ENCODE measurements around the gene SPARC.
"Not testable (repeated sequence)": the region's sequence is repeated elsewhere in the genome, so short reads cannot be mapped to it uniquely, and the experiment has no call there.

SPARC gene

GRCh38 chr5:151700296-151700695, 13.6 kb upstream of the SPARC start:
- no peak for DNase-seq

DNA sequence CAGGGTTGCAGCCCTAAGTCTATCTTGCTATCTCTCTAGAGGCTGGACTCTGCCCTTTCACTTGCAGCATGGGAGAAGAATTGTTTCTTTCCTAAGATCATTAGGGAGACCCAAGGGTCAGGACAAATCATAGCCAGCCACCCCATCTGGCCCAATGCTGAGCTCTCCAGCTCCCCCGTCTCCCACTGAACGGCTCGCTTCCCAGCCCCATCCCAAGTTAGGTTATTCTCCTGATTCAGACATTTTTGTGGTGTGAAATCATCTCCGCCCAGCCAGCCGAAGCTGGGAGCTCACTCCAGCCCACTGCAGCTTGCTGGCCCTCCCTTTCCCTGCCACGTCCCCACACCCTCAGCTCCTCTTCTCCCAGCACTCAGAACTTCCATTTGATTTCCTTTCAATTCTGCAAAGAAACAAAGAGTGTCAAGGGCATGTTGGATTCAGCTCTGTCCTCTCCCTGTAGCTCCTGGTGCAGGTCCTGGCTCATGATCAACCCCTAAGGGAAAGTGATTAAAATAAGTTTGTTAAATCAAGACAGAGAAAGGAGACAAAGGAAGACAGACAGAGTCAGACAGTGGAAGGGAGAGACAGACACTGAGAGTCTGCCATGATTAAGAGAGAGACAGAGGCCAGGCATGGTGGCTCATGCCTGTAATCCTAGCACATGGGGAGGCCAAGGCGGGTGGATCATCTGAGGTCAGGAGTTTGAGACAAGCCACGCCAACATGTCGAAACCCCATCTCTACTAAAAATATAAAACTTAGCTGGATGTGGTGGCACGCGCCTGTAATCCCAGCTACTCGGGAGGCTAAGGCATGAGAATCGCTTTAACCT, 12.6 kb upstream of the SPARC start:
- DNase-seq = no peak

DNA sequence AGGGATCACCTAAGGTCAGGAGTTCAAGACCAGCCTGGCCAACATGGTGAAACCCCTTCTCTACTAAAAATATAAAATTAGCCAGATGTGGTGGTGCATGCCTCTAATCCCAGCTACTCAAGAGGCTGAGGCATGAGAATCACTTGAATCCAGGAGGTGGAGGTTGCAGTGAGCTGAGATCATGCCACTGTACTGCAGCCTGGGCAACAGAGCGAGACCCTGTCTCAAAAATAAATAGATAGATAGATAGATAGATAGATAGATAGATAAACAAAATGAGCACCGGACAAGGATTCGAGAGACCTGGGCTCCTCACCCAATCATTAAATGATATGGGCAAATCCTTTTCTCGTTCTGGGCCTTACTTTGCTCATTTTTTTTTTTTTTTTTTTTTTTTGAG, 11.4 kb upstream of the SPARC start:
- not testable (repeated sequence) for DNase-seq

GRCh38 chr5:151697452-151697851, 10.7 kb upstream of the SPARC start:
- no peak for DNase-seq

GRCh38 chr5:151696470-151697061, 9.9 kb upstream of the SPARC start:
- DNase-seq = no peak

DNA sequence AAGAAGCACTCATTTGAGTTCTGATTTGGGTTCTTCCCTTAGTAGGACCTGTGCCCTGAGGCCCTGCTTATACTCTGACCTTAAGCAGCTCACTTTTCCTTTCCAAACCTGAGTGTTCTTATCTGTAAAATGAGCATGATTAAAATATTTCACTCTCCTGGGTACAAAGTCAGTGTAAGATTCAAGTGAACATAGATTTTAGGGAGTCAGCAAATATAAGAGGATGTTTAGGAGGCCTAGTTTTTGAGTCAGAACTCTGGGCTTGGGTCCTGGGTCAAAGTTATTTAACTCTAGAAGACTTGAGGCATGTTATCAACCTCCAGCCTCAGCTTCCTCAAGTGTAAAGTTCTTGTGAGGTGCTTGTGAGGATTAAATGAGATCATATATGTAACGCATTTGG, 8.7 kb upstream of the SPARC start:
- no peak for DNase-seq

- no peak for DNase-seq
These were observed 7.3 kb upstream of the SPARC start for GRCh38 chr5:151694035-151694485.

DNA sequence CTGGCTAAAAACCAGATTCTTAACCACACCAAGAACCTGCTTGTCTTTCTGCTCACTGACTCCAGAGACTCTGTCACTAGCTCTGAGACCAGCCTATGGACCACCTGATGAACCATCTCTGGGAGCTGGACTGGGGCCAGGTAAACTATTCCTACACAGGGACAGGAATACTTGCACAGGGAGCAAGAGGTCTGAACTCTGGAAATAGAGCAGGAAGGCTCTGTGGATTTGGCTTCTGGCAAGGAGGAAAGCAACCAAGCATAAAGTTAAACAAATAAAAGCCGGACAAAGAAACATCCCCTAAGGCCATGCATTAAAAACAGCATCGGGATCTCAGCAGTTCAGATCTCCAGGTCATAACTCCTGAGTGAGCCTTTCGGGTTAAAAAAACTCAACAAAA, 5.6 kb upstream of the SPARC start:
- DNase-seq = no peak

- no peak for DNase-seq
These were observed 5.0 kb upstream of the SPARC start for GRCh38 chr5:151691706-151692105.

DNA sequence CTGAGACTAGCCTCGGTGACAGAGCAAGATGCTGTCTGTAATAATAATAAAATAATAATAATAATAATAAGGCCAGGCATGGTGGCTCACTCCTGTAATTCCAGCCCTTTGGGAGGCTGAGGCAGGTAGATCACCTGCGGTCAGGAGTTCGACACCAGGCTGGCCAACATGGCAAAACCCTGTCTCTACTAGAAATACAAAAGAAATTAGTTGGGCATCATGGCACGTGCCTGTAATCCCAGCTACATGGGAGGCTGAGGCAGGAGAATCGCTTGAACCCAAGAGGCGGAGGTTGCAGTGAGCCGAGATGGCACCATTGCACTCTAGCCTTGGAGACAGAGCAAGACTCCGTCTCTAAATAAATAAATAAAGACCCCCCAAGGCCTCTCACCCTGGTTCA, 2.9 kb upstream of the SPARC start:
- not testable (repeated sequence) for DNase-seq

DNA sequence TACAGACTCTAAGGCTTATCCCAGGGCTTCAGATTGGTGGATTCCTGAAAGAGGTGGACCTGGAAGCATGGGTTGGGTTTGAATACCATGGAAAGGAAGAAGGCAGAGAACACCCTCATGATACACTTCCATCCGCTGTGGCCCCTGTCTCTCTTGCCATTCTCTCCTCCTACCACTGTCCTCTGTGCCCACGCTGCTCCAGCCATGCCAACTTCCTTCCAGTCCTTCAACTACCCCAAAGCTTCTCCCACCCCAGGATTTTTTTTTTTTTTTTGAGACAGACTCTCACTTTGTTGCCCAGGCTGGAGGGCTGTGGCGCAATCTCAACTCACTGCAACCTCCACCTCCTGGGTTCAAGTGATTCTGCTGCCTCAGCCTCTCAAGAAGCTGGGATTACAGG, 1.7 kb upstream of the SPARC start:
- no peak for DNase-seq

GRCh38 chr5:151685749-151686673, 704 bp downstream of the SPARC start:
- DNase-seq = no peak

DNA sequence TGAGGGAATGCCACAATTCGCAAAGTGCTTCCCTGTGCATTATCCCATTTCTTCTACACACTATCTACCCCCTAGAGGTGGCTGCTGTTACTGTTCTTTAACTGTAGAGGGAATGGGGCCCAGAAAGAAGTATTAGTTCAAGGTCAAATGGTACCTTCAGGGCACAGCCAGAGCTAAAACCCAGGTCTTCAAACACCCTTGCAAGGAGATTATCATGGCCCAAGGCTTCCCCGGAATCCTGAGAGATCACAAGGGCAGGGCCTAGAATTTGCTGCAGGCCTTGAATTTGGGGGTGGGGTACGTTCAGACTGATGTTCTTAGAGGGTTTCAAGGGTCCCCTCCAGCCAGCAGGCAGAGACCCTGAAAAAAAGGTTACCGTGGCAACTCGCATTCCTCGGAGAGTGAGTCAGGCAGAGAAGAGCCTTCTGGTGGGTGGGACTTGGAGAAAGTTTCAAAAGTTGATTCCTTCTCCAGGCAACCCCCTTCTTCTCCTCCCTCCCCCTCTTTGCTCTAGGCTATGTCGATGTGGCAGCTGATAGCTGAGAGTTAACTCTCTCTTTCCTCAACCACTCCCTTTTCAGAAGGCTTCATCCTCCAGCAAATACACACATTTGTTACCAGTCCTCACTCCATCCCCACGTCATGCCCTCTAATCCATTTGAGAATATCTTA, 1.9 kb downstream of the SPARC start:
- DNase-seq = no peak

GRCh38 chr5:151683986-151684588, 2.6 kb downstream of the SPARC start:
- no peak for DNase-seq

GRCh38 chr5:151683444-151683843, 3.3 kb downstream of the SPARC start:
- no peak for DNase-seq

GRCh38 chr5:151682751-151683331, 3.9 kb downstream of the SPARC start:
- no peak for DNase-seq

DNA sequence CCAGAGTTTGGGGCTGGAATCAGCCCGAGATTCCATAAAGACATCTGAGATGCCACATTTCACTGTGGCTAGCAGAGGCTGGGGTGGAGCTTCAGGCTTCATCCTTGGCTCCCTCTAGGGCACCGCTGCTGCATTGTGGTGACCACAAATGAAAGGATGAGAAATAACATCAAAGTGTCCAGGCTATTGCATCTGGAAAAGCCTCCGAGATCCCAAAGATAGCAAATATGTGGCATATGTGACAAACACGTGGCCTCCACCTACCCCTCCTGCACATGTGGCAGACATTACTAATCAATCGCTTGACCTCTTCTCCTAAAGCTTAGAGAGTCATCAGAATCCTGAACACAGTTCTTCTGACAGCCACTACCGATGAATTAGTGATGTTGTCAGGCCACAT, 4.5 kb downstream of the SPARC start:
- no peak for DNase-seq

DNA sequence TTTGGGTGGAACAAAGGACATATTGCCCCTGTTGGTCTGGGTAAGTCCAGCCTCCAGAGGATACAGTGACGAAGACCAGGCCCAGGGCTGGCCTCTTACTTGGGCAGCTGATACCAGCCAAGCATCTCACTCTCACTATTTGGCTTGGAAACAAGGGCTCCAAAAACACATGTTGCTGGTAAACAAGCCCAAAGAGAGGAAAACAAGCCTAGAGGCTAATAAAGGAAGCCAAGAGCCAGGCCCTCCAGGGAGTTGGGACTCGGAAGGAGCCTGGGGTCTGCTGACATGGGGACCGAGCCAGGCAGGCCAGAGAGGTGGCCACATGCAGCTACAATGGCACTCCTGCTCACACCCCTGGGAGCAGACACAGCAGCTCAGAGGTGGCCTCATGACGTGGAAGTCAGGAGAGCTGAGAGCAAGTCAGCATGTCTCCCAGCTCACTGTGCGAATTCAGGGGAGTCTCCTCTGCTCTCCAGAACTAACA, 5.7 kb downstream of the SPARC start:
- DNase-seq = no peak

GRCh38 chr5:151680156-151680505, 6.6 kb downstream of the SPARC start:
- DNase-seq = not testable (repeated sequence)

DNA sequence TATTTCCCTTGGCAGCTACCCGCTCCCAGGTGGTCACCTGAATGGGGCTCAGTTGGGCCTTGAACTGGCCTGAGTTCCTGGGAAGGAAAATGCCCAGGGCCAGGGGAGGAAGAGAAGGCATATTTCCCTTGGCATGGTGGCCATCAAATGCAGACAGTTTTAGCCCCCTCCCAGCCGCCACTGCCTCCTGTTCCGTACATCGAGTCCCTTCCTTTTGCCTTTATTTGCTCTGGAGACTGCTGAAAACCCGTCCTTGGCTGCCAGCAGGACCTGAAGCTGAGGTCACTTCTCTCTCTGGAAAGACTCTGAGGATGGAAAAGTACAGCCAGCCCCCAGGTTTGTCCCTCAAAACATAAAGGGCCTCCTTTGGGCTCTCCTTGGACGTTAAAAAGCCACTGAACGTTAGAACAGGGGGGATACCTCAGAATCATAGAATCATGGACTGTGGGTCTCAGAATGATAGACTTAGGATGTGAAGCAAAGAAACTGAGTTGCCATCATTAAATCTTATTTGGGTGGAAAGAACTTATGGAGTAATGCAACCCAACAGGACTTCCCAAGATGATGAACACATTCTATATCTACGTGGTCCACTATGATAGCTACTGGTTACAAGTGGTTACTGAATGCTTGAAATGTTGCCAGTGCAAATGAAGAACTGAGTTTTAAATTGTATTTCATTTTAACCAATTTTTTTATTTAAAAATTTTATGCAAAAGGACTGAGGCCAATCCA, 7.1 kb downstream of the SPARC start:
- DNase-seq = no peak

GRCh38 chr5:151678713-151679112, 8.0 kb downstream of the SPARC start:
- no peak for DNase-seq

Measured in NCI-H2081 treated with DMSO at 0.1 percent for 48 hours (cell line).